Hematopoietic multipotent progenitor cell treated with erythropoietin and hydrocortisone succinate and interleukin-3 and kit ligand, for 8 days (in vitro differentiated cells): ENCODE data around the gene DPYD.

ENCODE experiments used
- DNase-seq: peaks from one replicate; pipeline ENCODE4 v3.0.0-alpha.2; 2015

Gene DPYD

DNA sequence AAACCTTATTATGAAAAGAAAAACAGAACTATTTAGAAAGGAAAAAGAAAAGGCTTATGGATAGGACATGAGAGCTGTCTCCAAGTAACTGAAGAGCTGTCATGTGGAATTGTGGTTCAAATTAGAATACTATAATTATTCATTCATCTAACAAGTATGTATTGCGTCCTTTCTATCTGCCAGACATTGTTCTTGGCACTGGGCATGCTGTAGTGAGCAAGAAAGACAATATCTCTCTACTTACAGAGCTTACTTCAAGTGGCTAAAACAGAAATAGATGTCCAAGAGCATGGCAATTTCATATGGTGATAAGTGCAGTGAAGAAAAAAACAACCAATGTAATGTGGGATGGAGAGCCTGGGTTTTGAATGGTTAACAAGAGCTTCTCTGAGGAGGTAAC lies 413.0 kb downstream of the DPYD start:
- no peak for DNase-seq

DNA sequence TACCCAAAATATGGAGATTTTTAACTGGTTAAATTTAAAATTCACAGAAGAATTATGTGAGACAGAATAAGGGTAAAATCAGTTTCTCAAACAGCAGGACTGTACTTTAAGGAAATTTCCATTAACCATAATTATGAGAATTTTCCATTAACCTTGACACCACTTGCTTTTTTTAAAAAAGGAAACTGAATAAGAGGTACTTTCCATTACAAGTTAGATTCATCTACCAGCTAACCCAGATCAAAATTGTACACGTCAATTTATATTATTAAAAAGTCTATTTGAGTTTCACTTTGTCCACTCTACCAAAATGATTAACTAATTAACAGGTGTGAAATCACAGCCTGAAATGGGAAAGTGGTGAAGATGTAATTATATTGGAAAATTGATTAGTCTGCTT lies 414.5 kb downstream of the DPYD start:
- DNase-seq, result no peak

DNA sequence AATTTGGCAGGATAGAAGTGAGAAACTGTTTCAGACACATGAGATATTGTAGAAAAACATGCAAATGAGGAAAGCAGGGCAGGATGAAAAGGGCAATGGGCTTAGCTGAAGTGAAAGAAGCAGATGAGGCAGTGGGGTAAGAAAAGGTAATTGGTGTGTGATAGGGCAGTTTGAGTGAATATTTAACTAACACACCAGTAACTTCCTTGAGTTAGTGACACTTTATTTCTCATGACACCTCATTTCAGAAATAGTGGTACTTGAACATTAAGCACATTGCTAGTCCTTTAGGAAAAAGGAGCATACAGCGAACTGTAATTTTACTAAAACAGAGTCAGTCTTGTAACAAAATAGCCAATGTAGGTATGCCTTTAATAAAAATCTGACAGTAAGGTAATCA lies 415.0 kb downstream of the DPYD start:
- no peak for DNase-seq

DNA sequence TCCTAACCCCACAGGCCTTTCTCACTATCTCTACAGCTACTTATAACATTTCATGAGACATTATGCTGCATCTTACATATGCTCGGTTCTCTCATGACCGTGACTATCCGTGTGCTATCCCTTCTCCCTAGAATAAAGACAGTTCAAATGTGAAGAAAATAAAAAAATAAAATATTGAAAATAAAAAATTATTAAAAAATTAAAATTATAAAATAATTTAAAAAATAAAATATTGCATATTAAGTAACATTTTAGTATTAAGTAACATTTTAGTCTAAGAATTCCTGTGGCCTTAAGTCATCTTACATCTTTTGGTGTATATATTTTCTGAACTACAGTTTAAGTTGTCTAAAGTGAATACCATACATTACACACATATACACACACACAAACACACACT lies 415.5 kb downstream of the DPYD start:
- no peak for DNase-seq

DNA sequence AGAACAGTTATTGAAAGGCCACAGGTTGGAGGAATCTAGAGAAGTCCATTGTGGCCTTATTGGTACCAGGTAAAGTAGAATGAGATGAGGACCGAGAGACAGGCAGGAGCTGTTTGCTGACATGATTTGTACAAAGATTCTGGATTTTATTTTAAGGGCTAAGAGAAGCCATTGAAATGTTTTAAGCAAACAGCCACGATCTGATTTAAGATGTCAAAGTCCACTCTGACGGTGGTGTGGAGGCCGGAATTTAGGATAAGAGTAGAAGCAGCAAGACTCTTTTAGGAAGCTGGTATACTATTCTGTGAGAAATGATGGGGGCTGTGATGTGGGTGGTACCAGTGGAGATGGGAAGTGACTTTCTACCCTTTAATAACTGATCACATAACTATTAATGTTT lies 418.5 kb downstream of the DPYD start:
- DNase-seq, result no peak

DNA sequence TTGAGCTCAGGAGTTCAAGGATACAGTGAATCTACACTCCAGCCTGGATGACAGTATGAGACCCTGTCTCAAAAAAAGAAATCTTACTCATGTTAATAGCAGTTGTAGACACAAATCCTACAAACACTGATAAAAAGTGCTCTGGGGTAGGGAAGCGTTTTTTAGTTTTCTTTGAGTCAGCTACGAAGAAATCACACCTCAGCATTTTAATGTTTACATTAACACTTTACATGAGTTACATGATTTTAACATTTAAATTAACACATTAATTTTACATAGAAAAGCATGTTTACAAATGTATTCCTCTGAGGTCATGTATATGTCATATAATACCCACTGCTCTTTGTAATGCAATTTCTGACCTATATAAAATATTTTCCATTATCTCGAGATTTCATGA lies 419.2 kb downstream of the DPYD start:
- no peak for DNase-seq

DNA sequence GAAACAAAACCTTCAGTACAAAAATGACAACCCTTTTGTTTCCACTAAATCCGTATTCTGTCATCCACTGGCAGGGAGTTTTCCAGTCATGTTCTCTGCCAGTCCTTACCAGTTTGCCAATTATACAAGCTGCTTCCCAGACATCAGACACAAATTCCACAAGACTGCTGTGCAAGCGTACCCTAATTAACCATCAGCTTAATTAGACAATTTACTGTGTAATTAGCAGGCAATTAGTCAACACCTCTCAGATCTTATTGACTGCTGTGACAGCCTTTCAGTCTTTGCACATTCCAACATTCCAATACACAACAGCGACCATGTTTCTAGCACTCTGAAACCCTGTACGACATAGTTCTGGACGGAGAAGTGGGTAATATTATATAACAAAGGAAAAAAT lies 420.1 kb downstream of the DPYD start:
- no peak for DNase-seq

DNA sequence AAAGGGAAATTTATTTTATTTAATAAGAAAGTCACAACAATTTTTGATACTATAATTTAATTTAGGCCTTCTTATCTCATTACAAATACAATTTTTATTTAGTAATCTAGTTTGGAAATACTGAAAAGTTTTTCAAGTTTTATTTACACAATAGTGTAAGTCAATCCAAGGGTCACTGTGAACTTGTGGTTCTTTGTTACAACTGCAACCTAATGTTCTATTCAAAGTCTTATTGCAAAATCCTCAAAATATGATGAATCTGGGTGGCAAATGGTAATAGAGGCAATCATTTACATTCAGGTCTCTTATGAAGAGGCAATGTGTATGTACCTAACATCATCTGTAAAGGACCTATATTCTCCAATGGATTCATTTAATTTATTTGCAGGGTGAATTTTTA lies 421.2 kb downstream of the DPYD start:
- no peak for DNase-seq

DNA sequence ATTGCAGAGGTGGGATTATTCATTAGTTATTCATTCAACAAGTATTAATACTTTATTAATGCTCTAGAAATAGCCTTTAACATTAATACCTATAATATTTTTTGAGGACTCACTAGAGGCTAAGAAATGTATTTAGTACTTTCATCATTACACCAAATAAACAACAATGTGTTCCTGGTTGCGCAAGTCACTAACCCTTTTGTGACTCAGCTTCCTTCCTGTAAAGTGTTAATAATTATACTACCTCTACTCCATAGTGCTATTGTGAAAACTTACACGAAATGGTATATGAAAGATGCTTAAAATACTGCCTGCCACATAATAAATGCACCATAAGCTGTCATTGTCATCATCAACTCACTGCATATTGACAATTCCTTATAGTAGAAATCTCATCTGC lies 431.0 kb downstream of the DPYD start:
- no peak for DNase-seq

DNA sequence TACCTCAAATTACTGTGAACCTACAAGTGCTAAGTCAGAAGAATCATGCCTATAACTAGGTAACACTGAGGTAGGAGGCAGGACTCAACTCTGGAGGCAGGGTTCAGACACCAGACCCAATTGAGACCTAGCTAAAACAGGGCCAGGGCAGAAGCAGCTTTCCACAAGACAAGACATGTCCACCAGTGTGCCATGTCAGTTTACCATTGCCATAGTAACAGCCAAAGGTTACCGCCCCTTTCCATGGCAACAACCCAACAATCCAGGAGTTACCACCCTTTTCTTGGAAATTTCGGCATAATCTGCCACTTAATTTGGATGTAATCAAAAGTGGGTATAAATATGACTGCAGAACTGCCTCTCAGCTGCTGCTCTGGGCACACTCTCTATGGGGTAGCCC lies 432.3 kb downstream of the DPYD start:
- peak; percentile 70 for DNase-seq

DNA sequence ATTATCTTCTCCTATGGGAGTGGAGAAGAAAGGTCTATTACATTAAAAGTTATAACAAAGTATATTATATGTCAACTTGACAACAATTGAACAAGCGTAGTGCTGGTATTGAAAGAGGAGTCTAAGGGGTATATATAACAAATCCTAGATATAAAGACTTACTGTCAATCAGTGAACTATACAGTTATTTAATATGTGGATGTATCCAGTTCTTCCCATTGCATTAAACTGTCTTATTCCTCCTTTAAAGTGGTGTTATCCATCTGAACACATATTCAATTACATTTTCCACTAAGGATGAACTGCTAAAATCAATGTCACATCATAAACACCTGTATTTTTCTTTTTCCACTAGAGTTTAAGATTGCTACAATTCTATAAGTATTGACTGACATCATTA lies 438.8 kb downstream of the DPYD start:
- DNase-seq, result no peak

DNA sequence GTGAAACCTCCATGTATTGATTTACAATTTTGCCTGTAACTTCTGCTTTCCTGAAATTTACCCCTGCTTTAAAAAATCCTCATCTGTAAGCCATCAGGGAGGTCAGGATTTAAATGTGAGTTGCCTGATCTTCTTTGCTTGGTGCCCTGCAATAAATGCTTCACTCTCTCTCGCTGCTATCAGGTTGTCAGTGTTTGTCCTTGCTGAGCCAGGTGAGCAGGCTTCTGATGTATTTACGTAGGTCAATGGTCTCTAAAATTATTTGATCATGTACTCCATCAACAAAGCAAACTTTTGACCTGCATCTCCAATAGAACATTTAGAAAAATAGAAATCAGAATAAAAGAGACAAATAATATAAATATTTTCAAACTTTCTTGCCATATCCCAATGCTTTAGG lies 453.4 kb downstream of the DPYD start:
- DNase-seq, result no peak

DNA sequence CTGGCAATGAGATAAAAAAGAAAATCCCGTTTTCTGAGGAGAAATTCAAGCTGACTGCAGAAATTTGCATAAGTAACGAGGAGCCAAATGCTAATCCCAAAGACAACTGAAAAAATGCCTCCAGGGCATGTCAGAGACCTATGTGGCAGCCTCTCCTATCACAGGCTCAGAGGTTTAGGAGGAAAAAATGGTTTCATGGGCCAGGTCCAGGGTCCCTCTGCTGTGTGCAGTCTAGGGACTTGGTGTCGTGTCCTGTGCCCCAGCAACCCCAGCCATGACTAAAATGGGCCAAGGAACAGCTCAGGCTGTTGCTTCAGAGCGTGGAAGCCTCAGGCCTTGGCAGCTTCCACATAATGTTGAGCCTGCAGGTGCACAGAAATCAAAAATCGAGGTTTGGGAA lies 456.5 kb downstream of the DPYD start:
- DNase-seq, result no peak

DNA sequence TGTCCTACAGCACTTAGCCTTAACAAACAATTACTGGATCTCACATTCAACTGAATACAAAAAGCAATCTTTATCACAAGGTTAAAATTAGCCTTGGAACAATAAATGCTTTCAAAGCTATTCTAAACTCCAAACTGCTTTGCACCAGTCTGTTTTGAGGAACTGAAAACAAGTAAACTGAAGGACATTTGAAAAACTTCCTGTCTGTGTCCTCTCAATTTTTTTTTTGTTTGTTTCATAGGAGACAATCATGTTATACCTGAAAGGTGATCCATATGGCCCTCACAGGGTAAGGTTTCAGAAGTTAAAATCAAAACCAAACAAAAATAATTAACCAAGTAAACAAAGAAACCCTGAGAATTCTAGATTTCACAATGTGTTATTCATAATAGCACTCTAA lies 459.1 kb downstream of the DPYD start:
- no peak for DNase-seq

DNA sequence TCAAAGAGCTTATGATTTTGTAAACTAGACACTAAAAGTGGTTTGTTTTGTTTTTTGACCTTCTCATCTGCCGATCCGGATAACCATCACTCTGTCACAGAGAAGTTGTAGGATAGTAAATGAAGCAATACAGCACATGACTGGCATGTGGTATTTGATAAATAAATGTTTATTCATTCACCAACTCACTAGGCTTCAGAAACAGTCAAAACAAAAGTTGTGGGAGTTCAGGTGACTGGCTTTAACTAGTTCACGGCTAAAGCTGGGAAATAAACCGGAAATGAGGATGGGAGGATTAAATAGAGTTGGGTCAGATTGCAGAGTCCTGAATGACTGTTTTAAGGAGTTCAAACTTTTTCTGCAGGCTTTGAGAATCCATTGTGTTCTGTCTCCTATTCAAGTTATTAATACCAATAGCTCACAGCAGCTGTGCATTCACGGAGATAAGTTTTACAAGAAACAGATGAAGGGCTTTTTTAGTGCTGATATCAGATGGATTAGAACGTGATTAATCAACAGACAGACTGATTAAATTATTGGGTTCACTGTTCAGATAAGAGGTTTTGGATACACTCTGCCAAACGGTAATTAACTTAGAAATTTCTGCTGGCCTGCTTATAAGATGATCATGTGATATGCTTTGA lies 463.3 kb downstream of the DPYD start:
- DNase-seq, result no peak

DNA sequence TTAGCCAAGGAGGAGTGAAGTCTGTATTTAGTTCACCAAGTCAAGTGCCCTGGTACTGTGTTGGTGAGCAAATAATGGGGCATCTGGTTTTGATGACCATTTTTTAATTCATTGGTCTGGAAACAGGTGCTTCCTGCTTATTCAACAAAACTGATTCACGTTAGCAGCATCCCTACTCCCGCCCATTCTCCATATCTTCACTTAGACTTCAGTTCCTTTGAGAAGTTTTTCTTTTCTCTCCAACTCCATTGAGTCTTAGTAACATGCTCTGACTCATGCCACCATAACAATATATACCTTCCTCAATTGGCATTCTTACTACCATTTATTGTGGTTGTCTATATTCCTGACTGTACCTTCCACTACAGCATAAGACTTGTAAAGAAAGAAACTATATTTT lies 468.9 kb downstream of the DPYD start:
- DNase-seq, result no peak

DNA sequence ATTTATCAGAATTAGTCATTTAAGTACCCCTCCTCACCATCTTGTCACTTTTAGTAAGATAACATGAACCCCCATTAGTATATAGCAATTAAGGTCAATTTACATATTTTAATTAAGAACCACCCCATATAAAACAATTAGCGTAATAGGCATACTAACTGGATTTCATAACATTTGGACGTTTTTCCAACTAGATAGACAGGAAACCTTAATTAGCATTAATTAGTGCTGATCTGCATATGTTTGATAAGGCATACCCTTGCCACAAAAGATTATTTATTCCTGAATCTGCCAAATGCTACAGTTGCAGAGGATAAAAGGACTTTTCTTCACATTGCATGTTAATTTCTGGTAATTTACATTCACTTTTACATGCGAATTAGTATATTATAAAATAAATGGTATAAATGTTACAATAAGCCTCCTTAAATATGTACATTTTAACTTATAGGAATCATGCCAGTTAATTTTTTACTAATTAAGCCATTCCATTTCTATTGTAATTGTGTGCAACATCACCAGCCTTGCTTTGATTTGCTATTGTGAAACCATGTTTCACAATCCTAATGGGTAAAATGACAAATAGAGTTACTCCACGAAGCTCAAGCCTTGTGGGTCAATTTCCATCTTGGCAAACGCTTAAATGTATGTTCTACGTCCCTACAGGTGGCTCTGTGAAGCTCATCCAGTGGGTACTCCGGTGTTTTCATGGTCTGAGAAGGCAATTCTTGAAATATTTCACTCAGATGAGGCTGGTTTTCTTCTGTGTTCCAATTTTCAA lies 469.6 kb downstream of the DPYD start:
- DNase-seq, result no peak

DNA sequence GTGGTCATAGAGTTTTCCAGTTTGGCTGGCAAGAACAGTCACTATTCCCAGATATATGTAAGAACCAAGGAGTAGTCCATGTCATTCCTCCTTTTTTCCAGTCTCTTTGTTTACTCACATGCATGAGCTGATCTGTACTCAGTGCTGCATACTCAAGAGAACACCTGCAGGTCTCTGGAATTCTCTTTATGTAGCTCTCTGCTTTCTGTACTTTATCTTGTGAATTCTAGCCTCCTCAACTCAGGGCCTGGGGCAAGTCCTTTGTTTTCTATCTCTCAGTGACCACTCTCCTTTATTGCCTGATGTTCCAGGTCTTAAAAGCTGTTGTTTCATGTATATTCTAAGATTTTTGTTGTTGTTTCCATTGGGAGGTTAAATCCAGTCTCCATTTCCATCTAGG lies 478.9 kb downstream of the DPYD start:
- no peak for DNase-seq

DNA sequence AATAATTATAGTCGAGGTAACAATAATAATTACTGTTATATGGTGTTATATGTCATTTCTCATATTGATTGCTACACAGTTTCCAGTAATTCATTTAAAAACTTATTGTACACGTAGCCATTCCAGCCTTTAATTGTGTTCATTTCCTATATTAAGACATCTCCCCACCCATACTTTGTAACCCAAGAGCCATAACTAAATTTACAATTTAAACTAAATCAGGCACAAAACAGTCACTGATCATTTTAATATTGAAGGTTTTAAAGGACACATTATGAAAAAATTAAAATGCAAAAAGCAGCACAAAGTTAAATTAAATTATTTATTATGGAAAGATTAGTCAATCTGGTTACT lies 487.0 kb downstream of the DPYD start:
- no peak for DNase-seq

DNA sequence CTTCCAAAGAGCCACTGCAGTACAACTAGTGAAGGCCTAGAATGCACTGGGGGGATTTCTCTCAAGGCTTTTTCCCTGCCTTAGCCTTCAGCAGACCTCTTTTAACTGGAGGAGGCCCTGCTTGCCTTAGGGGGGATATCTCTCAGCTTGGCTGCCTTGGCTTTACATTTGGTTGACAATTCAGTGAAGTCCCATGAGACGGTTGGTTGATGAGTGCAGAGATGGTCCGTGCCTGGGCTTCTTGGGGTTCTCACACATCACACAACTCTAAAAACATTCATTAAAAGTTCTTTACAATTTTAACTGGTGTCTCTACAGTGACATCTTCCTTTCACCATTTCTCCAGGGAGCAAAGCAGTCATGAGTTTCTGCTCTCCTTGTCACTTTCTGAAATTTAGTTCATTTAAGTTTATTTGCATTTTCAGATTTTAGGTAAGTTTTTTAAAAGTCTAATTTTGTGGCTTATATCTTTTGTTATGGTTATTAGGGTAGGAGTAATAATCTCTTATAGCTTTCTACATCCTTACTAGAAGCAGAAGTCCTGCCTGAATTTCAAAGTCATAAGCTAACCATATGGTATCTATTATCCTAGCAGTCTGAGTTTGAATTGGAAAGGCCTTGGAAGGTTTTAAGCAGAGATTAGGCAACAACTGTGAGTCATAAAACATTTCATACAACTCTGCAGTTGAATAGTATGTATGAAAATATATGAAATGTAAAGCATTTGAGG lies 487.6 kb downstream of the DPYD start:
- DNase-seq, result no peak

DNA sequence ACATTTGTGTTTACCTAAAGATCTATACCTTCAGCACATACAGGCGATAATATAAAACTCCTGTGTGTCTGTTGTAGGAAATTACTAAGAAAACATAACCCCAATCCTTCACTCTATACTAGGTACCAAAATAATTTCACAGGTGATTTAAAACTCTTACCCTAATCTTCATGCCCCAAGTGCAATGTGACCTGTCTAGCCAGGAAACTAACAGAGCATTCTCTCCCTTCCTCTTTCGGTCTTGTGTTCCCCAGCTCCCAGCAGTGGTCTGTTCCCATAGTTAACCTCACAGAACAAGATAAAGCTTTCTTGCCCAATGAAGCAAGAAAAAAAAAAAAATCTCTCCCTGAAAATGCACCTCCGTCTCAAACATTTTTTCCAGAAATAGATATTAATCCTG lies 493.5 kb downstream of the DPYD start:
- no peak for DNase-seq

DNA sequence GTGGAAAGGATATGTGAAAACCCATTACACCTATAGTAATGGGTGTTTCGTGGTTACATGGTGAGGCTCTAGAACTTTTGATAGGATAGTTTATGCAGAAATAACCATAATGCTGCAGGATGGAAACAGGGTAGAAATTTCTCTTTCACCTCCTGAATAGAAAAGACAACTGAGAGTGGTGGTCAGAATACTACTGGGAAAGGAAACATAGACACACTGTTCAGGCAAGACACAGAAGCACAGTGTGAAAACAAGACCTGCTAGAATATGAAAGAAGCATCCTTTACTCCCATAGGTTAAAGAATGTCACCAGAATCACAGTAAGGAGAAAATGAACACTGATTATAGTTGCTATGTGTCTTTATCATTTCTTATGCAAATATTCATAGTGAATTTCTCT lies 496.6 kb downstream of the DPYD start:
- DNase-seq, result no peak

DNA sequence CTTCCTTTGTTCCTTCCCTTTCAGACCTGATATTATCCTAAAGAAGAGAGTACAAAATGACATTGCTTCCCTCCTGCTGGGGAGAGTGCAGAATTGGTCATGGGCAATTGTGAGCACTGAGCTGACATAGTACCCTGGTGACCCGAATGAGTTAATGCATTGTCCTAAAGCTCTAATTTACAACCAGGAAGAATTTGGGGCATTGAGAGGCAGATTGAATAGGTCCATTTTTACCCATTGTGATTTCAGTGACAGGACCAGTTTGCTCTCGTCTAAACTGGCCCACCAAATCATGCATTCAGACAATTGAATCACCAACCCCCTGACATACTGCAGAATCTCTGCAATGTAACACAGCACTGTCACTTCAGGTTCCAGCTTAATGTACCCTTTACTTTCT lies 497.4 kb downstream of the DPYD start:
- DNase-seq, result no peak

DNA sequence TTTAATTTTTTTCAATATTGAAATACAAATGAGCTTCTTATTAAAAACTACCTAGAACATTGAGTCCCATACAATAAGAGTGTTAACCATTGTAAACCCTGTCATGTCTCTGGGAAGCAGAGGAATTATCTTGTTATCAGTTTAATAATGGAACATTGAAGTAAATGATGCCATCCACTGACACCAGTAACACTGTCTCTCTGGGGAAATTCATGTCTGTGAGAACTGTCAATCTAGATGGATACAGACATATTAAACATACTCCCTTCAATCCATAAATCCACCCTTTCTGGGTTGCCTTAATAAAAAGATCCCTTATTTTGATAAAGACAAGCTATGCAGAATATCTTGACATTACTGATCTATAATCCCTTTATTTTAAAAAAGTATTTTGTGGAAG lies 503.2 kb downstream of the DPYD start:
- DNase-seq, result no peak
